Fibroblast of skin of scalp (primary cell): ENCODE data around the gene MAPRE3.

Source experiments
- DNase-seq: peaks from one replicate; pipeline ENCODE4 v3.0.0-alpha.2; 2013

MAPRE3 gene

GRCh38 chr2:26950246-26950645 is 20.2 kb upstream of the MAPRE3 start:
- no peak for DNase-seq

DNA sequence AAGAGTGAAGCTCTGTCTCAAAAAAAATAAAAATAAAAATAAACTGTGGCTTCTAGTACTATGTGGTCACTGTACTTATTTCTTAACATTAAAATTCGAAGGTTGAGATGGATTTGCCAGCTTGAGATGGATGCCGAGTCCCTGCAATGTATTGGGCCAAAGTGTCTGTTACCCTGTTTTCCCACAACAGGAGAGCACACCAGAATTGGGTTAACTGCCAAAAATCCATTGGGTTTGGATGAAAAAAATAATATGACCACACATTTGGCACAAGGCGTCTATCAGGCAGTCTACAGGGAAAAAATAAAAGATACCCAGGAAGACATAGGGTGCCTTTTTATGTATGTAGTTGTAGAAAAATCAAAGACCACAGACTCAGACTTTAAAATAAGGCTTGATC is 19.2 kb upstream of the MAPRE3 start:
- no peak for DNase-seq

- DNase-seq = no peak
Observed at GRCh38 chr2:26952374-26952773, 18.1 kb upstream of the MAPRE3 start.

- no peak for DNase-seq
Observed at GRCh38 chr2:26954135-26954534, 16.3 kb upstream of the MAPRE3 start.

GRCh38 chr2:26957041-26957440 is 13.4 kb upstream of the MAPRE3 start:
- DNase-seq = no peak

DNA sequence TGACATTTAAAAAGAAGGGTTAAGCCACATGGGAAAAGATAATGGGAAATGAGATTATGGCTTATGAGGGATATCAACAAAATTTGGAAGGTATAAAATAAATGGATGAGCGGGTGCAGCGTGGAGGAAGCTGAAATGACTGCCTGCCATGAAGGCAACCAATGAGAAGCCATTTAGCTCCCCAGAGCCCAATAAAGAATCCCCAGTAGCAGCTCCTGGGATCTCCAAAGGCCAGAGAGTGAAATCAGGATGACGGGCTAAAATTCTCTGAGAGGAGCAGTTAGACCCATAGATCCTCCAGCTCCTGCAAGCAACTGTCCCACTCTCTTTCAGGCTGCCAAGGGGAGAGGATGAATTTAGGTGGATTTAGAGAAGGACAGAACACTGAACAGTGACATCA is 12.9 kb upstream of the MAPRE3 start:
- DNase-seq = no peak

DNA sequence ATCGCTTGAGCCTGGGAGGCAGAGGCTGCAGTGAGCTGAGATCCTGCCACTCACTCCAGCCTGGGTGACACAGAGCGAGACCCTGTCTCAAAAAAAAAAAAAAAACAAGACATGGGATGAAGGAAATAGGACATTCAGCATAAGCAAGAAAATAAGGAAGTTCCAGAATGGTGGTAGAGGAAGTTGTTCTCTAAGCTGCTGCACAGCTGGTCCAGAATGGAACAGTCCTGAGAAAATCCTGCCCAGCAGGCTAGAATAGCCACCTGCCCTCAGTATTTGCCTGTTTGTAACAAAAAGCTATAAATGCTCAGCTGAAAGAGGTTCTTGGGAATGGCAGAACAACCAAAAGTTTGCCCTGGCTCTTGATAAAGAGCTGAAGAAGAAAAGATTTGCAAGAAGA is 11.1 kb upstream of the MAPRE3 start:
- DNase-seq = no peak

- DNase-seq = no peak
Observed at GRCh38 chr2:26964446-26965130, 5.8 kb upstream of the MAPRE3 start.

DNA sequence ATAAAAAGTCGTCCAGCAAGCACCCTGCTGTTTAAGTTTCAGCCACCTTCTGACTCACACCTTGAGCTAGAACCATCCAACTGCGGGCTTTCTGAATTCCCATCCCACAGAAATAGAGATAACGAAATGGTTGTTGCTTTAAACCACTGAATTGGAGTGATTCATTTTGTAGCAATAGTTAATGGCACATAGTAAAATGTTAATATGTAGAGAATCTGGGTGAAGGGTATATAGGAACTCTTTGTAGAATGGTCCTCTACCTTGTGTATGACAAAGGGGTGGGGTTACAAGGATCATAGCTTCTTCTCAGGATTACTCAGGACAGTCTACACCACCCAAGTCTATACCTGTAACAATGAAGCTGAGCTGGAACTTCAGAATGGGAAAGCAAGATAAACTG is 2.4 kb upstream of the MAPRE3 start:
- no peak for DNase-seq

GRCh38 chr2:26969077-26969844 is 1.2 kb upstream of the MAPRE3 start:
- no peak for DNase-seq

DNA sequence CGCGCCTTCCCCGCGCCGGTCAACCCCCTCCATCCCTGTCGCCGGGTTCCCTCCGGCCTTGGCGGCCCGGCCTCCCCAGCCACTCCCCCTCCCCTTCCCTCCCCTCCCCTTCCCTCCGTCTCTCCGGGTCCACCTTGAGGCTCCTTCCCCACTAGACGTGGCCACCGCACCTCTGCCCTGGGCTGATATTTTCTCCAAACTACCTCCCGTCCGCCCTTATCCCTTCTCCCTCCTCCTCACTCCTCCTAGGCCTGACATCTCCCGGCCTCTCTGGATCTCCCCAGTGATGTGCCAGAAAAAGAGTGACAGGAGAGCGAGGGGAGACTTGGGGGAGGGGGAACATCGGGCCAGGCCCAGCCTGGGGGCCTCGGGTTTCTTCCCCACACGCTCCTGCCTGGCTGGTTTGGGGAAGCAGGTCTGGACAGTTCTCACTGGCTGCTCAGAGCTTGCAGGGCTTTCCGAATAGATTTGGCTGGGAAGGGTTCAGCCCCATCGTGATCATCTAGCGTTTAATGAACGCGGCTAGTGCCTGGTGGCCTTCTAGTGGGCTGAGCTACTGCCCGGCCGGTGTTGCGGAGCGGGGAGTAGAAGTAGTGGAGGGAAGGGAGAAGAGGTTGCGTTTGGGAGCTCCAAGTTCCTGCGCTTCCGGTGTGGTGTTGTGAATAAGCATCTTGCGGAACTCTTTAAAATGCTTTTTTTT is 641 bp downstream of the MAPRE3 start:
- DNase-seq = no peak

DNA sequence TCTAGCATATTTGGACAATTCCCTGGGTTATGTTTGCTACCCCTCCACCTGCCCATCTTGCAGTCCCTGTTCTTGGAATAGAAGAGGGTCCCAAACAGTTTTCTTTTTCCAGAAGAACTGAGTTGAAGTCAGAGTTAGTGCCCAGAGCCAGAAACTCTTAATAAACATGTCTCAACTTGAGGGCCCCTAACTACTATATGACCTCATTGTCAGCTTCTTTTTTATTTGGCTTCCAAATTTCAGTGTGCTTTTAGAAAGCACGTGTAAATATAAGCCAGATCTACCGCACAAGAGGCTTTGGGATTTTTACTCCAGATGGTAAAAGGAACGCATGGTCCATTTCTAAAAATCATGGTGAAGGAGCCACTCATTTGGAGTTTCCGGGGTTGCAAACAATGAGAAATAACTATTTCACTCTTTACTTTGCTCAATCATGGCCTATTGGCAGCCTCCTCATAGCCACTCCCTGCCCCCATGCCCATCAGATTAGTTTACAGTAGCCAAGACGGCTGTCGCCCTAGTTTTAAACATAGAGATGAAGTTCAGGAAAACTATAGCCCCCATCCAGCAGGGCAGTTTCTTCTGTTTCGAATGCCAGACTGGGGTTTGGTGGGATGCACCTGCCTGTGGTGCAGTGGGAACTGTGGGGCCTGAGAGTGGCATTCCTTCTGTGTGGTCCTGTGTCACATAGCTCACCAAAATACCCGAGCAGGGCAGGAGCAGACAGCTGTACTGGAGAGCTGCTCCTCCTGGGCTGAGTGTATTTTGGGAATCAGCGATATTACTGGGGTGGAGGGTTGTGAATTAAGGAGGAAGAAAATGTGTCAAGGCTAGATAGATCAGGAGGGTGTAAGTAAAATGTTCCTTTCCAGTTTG is 1.7 kb downstream of the MAPRE3 start:
- no peak for DNase-seq

DNA sequence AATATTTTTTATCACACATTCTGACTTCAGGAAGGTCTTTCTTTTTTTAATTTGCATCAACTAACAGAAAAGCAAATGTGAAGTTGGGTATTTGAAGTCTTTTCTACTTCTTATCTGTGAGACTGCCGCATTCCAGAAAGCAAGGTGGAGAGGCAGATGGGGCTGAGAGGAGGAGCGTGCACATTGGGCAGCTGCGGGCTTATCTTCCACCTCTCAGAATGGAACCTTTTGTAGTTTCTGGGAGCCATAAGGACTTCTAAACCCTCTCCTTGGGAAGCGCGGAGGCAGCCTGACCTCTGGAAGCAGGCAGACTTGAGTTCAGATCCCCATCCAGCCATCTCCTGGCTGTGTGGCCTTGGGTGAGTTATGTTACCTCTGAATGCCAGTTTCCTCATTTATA is 3.9 kb downstream of the MAPRE3 start:
- no peak for DNase-seq

DNA sequence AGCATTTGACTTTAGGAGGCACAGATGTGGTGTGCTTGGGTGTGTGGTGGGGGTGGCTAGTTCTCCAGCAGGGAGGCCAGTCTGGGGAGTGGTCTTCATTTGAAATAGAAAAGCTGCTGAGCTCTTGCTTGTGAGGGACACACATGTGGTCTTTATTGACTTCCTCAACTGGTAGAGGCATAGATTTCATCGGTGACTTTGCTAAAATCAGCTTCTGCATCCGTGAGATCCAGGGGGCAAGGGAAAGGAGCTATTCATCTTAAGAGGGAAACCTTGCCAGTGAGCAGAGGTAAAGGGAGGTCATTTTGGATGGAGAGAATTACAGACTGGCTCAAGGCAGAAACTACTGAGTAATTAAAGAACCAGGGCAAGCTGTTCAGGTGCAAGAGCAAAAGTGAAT is 4.7 kb downstream of the MAPRE3 start:
- no peak for DNase-seq

GRCh38 chr2:26975656-26976055 is 5.2 kb downstream of the MAPRE3 start:
- no peak for DNase-seq

DNA sequence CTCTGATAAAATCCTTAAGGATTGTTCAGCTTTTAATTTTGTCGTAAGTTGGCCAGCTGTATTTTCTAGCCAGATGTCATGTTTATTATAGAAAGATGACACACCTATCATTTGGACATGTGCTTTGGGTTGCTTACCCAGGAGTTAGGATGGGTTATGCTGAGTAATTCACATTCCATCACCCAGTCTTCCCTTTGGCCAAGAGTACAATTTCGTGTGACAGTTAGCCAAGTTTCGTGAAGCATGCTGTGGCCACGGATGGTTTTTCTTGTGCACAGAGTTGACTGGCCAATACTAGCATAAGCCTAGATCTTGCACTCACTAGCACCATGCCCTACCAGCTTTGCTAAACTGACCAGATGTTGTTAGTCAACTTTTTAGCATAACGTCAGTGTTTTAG is 5.8 kb downstream of the MAPRE3 start:
- no peak for DNase-seq

- no peak for DNase-seq
Observed at GRCh38 chr2:26977012-26977411, 6.6 kb downstream of the MAPRE3 start.

DNA sequence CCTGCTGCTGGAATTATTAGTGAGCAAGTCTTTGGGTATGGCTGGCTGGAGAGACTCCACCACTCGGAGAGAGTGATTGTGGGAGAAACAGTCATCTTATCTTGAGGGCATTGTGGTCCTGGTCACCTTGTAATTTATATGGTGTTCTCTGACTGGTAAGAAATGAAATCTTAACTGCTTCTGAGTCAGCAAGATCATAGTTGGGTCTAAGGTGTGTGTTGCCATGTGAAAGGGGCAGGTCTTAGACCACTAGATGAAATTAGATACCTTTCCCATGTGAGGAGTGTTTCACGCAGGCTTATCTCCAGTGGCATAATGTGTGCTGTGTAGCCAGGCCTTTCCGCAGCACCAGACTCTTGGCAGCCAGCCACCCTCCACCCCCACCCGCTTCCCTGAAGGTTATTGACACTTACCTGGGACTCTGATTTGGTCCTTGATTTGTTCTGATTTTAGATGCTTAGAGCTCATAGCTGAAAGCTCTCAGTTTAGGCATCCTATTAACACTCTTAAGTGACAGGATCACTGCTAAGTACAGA is 7.7 kb downstream of the MAPRE3 start:
- no peak for DNase-seq

DNA sequence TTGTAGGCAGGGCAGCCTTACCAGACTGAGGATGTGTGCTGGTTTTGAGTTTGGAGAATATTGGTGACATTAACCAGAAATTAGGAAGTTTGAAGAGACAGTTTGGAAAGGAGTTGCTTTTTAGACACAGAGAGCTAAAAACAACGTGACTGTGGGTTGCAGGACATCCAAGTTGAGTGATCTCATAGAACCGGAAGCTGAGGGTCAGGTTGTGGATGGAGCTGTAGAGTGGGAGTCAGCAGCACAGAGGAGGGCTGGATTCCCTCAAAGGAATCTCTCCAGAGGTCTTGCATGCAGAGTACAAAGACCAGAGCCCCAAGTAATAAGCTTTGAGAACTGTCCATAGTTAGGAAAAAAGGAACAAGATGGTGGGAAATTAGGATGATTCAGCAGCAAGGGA is 9.3 kb downstream of the MAPRE3 start:
- no peak for DNase-seq

DNA sequence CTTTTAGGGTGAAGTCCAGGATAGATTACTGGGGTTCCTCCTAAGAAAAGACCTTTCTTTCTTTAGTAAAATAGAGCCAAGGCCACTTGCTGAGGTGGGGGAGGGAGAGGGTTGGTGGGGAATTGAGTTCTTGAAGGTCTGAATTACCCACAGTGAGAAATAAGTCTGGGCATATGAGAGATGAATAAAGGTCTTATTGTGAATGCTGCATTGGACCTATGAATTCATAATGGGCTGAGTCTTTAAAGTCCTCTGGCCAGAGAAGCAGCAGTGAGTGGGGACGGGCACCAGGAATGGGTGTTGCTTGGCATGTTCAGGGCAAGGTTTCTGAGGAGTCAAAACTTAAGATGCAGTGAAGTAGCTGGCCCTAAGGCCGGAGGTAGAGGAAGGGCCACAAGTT is 10.5 kb downstream of the MAPRE3 start:
- DNase-seq = no peak

DNA sequence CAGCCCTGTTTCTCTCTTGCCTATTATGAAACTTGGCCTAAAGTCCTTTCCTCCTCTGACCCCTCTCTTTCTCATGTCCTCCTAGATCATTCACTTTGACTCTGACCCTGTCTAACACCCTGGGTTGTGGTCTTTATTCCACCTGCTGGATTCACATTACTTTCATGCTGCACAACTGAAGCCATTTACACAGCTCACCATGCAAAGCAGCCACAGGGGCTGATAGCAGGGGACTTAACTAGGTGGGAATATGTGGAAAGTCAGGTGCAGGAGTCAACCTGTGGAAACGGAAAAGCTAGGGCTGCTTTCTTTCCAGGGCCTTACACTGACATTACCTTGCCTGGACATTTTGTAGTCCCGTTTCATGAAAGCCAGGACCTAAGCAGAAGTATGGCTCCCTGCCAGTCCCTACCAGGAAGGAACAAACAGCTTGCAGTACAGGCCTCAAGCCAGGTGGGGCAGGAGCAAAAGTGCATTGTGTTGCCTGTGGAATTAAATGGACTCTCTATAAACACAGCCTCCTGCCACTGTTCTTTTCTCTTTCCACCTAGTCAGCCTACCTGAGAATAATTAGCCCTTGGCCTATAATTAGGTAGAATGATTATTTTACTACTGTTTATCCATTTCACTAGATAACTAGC is 11.8 kb downstream of the MAPRE3 start:
- no peak for DNase-seq

DNA sequence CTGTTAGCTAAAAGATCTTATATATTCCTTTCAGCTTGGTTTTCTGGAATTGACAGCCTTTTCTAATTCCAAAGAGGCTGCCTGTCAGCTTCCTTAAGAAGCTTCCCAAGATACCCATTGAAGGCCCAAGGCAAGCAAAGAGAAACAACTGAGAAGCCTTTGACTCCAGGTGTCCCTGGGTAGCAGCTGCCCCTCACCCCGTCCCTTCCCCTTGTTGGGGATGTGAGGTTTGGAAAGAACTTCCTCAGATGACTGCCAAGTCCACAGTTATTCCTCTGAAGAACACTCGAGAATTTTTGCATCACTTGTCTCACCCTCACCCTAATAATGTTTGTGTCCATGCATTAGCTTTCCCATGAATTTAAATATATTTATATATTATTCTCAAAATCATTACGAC is 13.3 kb downstream of the MAPRE3 start:
- DNase-seq = no peak
